SH-SY5Y (cell line): ENCODE results near the gene QRSL1.

Source experiments
- GATA2 ChIP-seq: IDR thresholded peaks from 2 replicates; pipeline ENCODE4 v1.6.1; 2011; ENCODE audit warnings: mild to moderate bottlenecking, low read depth, low read length
- GATA3 ChIP-seq: IDR thresholded peaks from 2 replicates; pipeline ENCODE4 v1.6.1; 2011; ENCODE audit warnings: low read depth, mild to moderate bottlenecking, low read length, moderate library complexity

The QRSL1 gene, protein sequence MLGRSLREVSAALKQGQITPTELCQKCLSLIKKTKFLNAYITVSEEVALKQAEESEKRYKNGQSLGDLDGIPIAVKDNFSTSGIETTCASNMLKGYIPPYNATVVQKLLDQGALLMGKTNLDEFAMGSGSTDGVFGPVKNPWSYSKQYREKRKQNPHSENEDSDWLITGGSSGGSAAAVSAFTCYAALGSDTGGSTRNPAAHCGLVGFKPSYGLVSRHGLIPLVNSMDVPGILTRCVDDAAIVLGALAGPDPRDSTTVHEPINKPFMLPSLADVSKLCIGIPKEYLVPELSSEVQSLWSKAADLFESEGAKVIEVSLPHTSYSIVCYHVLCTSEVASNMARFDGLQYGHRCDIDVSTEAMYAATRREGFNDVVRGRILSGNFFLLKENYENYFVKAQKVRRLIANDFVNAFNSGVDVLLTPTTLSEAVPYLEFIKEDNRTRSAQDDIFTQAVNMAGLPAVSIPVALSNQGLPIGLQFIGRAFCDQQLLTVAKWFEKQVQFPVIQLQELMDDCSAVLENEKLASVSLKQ

DNA sequence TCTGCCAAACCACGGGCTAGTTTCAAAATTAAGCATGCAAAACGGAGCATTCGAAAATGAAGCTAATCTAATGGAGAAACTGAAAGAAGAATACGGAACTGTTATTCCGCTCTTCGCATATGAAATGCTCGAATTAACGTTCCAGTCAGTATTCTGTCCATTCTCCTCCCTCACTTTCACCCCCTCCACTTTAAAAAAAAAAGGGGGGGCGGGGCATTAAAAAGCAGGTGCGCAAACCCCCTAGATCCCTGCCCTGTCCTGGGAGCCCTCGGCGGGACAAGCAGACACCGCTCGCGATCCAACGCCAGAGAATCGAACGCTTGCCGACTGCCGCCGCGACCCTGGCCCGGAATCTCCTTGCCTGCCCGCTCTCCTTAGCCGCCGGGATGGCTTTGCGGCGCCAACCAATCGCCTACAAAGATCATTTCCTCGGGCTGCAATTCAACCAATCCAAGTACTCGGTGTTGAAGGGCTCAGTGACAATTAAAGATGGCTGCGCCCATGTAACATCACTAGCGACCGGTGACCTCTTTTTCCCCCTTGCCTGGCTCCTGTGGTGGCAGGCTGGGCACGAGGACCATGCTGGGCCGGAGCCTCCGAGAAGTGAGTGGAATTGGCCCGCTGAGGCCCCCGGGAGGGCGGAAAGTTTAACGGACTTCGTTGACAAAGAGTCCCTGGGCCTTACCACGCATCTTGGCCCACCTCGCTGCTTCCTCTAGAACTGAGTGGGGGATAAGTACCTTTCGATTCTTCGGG, at the start of gene QRSL1, which contains the start of gene RTN4IP1:
Gene QRSL1 (plus strand): TSS at position 476 of the 756 bp plus-strand sequence. CDS start 104 bp downstream, at position 580.
Gene RTN4IP1 (minus strand): TSS at position 396 of the 756 bp plus-strand sequence. CDS start 477 bp downstream, outside the sequence.
- TF ChIP-seq GATA2 (no peak), GATA3 (no peak)

DNA sequence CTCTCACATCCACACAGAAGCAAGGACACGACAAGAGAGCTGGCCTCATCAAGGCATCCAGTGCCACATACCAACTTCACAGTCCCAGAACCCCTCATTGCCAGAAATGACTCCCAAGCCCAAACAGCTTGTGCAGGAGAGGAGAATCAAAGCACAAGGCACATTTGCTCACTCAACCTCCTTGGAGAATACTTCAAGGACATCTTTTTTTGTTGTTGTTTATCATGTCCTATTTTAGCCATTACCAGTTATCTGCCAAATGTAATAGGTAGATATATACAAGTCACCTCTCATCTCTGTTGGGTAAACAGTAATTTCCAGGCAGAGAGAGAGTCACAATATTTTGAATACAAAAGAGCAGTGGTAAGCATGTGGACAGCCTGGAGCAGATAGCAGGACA, 47.9 kb upstream of the QRSL1 start:
- TF ChIP-seq GATA2: no peak
- TF ChIP-seq GATA3: no peak

DNA sequence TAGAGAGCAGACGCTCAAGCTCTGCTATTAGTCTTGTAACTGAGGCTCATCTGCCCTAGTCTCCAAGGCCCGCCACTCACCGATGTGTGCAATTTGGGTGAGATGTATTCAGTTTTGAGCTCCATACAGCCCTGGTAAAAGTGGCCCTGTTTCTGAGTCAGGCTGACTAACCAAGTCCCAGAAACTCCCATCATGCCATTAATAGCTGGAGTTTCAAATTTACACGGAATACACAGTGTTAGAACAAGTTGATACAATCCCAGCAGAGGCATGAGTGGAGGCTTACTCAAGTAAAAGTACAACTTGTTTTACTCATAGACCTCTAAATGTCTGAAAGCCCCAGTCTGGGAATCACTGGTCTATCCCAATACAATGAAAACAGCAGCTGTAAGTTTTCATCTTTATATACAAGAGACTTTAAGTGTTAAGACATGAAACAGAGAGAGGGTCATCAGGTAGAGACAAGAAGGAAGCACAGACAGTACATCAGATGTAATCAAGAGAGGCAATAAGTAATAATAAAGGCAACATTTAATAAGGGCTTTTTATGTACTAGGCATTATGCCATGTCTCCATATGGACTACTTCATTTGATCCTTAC, 42.5 kb upstream of the QRSL1 start:
- TF ChIP-seq GATA2: no peak
- TF ChIP-seq GATA3: no peak

DNA sequence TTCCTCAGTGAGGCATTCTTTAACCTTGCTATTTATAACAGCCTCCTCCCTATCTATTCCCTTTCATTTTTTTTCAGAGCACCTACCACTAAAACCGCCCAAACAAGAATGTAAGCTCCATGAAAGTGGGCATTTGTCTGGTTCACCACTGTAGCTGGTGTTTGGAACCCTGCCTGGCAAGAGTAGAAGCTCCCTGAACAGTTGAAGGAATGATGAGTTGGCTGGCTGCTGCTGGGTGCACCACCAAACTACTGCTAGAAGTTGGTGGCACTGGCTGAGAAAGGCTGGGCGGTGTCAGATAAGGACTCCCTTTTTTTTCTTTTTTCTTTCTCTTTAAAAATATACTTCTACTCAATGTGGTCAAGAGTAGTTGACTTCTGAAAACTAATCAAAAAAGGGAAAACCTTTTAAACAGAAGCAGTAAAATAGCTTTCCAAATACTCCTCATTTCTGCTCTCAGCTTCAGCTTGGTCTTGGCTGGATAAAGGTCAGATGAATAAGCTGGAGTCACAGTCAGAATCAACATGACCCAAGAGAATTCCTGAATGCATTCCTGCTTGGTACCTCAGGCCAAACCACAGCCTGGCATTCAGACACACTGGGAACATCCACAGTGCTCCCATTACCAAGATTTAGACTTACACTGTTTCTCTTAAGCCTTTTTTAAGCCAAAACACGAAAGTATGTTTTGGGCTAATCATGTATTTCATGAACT, 38.1 kb upstream of the QRSL1 start:
- TF ChIP-seq GATA2 (no peak), GATA3 (no peak)

DNA sequence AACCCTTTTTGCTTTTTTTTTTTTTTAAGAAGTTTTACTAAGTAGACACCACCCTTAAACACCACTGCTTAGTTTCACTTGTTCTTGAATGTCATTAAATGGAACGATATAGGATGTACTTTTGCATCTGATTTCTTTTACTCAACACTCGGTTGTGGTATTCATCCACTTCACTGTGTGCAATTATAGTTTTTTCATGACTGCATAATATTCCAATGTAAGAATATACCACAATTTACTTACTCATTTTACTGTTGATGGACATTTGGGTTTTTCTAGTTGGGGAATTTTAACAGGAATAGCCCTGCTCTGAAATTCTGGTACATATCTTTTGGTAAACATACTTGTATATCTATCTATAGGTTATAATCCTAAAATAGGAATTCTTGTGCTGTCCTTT, 29.9 kb upstream of the QRSL1 start:
- TF ChIP-seq GATA3 (no peak), GATA2 (no peak)

DNA sequence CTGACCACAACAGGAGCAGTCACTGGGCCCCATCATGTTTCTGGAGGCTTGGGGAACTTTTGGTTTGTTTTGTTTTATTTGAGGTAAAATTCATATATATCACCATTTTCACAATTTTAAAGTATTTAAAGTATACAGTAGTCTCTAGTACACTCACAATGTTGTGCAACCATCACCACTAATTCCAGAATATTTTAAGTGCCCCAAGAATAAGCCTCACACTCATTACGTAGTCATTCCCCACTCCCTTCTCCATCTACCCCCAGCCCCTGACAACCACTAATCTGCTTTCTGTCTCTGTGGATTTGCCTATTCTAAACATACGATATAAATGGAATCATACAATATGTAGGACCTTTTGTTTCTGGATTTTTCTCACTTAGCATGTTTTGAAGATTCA, 29.0 kb upstream of the QRSL1 start:
- TF ChIP-seq GATA2: no peak
- TF ChIP-seq GATA3: no peak

DNA sequence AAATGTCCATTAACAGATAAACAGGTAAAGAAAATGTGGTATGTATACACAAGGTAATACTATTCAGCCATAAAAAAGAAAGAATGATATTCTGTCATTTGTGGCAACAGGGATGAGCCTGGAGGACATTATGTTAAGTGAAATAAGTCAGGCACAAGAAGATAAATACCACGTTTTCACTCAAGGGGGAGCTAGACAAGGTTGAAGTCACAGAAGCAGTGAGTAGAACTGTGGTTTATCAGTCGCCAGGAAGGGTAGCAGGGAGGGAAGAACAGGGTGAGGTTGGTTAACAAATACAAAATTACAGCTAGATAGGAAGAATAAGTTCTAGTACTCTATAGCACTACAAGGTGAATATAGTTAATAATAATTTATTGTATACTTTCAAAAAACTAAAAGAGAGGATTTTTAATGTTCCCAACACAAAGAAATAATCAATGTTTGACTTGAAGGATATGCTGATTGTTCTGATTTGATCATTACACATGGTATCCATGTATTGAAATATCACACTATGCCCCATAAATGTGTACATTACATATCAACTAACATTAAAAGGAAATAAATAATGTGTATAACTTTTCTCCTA, 21.2 kb upstream of the QRSL1 start:
- TF ChIP-seq GATA3 (no peak), GATA2 (no peak)

DNA sequence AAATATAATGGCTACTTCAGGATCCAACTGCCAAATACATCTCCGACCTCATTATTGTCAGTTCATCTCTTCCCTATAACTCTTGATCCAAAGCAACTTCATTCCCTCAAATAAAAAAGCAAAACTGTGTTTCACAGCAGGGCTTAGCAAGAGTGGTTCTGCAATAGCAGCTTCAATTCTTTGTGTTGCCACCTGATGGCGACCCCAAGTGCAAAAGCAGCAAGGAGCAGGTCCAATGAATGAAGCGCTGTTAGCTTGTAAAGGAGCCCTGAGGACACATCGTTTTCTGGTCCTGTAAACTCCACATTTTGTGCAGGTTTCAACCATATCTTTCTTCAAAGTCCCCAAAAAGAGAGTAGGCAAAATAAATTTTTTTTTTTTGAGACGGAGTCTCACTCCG, 19.7 kb upstream of the QRSL1 start:
- TF ChIP-seq GATA2 (no peak), GATA3 (no peak)

DNA sequence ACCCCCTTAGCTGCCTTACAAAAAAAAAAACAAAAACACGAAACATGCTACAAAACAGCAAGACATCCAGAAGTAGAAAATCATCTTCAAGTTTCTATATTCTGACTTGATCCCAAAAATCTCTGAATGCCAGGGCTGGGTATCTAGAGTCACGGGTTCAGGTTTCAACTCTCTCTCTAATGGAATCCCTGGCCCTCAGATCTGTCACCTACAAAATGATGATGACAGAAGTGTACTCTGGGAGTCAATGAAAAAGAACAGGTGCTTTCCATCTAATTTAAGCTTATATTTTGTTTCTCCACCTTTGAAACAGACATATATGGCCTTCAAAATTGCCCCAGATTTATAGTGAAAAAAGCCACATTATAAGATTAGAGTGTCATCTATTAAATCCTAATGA, 18.3 kb upstream of the QRSL1 start:
- TF ChIP-seq GATA3 (no peak), GATA2 (no peak)

DNA sequence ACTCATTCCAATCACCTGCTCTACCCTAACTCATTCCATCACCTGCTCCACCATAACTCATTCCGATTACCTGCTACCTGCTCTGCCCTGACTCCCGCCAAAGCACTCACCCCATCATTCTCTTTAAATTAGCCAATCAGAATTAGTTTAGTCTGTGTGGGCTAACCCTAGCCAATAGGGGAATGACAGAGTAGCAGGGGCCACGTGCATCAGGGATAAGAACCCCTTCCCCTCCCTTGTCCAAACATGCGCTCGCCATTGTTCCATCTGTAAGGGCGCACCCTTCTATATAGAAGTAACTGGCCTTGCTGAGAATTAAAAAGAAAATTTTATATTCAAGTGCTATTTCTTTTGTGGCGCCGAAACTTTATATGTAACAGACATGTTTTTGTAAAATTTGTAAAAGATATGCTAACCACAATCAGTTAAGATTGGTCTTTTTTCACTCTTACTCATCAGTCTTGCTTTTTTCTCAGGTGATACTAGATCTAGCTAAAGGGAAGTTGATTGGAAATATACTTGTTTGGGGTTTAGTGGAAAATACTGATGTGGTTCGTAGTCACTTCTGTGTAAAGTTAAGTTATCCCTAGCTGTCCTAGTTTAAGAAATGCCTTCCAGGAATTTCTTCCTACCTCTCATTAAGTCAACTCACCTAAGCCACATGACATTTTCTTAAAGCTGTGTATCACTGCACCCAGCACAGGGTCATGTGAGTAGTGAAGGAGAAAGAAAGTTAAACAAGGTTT, 16.5 kb upstream of the QRSL1 start:
- TF ChIP-seq GATA2 (no peak), GATA3 (no peak)

DNA sequence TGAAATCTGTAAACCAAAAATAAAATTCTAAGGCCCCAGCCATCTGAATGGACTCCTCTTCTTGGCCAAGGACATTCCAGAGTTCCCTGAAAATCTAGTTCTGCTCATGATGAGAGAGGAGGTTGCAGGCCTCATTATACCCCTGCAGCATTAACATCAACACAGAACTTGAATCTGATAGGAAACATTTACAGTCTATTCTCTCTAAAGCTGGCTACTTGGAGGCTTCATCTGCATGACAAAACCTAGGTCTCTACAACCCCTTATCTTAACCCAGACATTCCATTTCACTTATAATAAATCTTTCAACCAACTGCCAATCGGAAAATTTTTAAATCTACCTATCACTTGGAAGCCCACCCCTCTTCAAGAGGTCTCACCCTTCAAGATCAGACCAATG, 15.8 kb upstream of the QRSL1 start:
- TF ChIP-seq GATA2 (no peak), GATA3 (no peak)

DNA sequence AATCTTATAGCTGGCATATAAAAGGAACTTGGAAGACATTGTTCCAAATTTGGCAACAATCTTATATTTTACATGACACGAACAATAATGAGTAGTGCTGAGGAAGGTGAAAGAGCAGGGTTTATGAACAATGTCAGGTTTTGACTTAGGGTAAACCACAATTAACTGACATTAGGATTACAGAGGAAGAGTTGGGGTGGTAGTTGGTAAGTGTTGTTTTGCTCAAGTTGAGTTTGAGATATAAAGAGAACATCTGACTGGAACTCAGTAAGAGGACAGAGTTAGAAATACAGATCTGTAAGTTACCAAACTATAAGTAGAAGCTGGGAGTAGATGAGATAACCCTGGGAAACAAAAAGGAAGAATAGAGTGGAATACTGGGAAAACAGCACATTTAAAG, 15.2 kb upstream of the QRSL1 start:
- TF ChIP-seq GATA2 (no peak), GATA3 (no peak)

DNA sequence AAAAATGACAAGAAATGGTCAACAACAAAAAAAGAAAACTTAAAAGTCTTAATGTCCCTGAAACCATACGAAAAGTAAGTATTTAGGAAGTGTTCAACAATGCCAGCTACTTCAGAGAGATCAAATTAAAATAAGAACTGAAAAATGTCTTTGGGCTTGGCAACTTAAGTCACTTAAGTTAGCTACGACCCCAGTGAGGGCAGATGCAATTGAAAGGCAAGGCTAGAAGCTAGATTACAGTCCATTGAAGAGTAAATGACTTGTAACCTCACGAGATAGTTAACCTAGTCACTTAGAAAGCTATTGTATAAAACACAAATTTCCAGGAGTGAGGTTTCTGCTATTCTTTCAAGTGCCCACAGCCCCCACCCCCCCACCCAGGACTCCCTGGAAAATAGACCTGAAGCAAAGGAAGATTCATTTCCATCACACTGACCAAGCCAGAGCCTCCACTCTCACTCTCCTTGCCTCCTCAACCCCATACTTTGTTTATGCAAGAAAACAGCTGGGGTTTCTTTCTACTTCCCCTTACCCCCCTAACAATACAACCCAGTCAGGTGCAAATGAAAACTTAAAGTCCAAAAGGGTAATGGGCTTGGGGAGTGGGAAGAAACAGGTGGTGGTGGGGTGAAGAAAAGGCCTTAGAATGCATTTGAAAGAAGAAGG, 14.7 kb upstream of the QRSL1 start:
- TF ChIP-seq GATA3 (no peak), GATA2 (no peak)
